IMR-90 (cell line): ENCODE data around the gene AMTN. TPM values are rescaled to one million over a fixed set of nuclear protein-coding genes. Genes with fewer than 3 reads are reported as not detected.

Experiments
- ATAC-seq: fragments of 200-7000 bp; cut with Tn5 transposase; 2 replicates; pipeline ENCODE4 v1.9.1; 2020; ENCODE audit warnings: low read depth, mild to moderate bottlenecking, moderate library complexity
- BruUV-seq: library from RNA; stranded (reverse); fragments of 400-500 nt; replicated peaks from 2 replicates; lab custom pipeline; 2021; lab: Mats Ljungman, UMichigan
- CTCF ChIA-PET: fragments of 300-600 bp; formaldehyde crosslinking; extraction: SDS; loops from one replicate; lab custom pipeline; 2021; ENCODE audit warnings: antibody characterized with exemption; lab: Yijun Ruan, JAX
- POLR2A ChIA-PET: fragments of 300-600 bp; sonication (Branson Sonifier 250); formaldehyde crosslinking; loops from one replicate; lab custom pipeline; 2022; ENCODE audit warnings: antibody characterized with exemption; ENCODE audit not compliant: unreplicated experiment; lab: Charles Lee
- DNase-seq: peaks from one replicate; pipeline ENCODE4 v3.0.0; 2013
- H2AFZ ChIP-seq: replicated peaks from 2 replicates; pipeline ENCODE3; 2013; ENCODE audit warnings: low read length, mild to moderate bottlenecking; ENCODE audit not compliant: poor library complexity
- H2AK5ac ChIP-seq: 2 replicates; pipeline ENCODE4 v1.6.1; 2013; ENCODE audit warnings: low read depth, low read length, inconsistent platforms
- H2AK9ac ChIP-seq: replicated peaks from 2 replicates; pipeline ENCODE3; 2013; ENCODE audit warnings: mild to moderate bottlenecking, low read depth, low read length, moderate library complexity; ENCODE audit not compliant: poor library complexity
- H2BK120ac ChIP-seq: 2 replicates; pipeline ENCODE4 v1.6.1; 2013; ENCODE audit warnings: low read depth, low read length, inconsistent platforms
- H2BK15ac ChIP-seq: 3 replicates; pipeline ENCODE4 v1.6.1; 2013; ENCODE audit warnings: low read depth, low read length, inconsistent platforms
- H2BK20ac ChIP-seq: 2 replicates; pipeline ENCODE4 v1.6.1; 2013; ENCODE audit warnings: low read depth, mild to moderate bottlenecking, inconsistent platforms, low read length, moderate library complexity
- H2BK5ac ChIP-seq: 2 replicates; pipeline ENCODE4 v1.6.1; 2013; ENCODE audit warnings: mild to moderate bottlenecking, low read depth, low read length, inconsistent platforms; ENCODE audit not compliant: poor library complexity, severe bottlenecking
- H3K14ac ChIP-seq: replicated peaks from 2 replicates; pipeline ENCODE4 v1.6.1; 2013; ENCODE audit warnings: low read depth, low read length, inconsistent platforms
- H3K18ac ChIP-seq: 2 replicates; pipeline ENCODE4 v1.6.1; 2013; ENCODE audit warnings: low read depth, low read length, control low read depth
- H3K23ac ChIP-seq: 2 replicates; pipeline ENCODE4 v1.6.1; 2013; ENCODE audit warnings: low read depth, low read length, inconsistent platforms
- H3K27ac ChIP-seq: 2 replicates; pipeline ENCODE4 v1.5.1; 2013; ENCODE audit warnings: mild to moderate bottlenecking, control low read depth, low read length; ENCODE audit not compliant: insufficient read depth
- H3K27me3 ChIP-seq: 2 replicates; pipeline ENCODE4 v1.6.1; 2013; ENCODE audit warnings: low read length; ENCODE audit not compliant: control insufficient read depth, insufficient read depth
- H3K36me3 ChIP-seq: 2 replicates; pipeline ENCODE4 v1.6.1; 2013; ENCODE audit warnings: low read length, mixed read lengths; ENCODE audit not compliant: control insufficient read depth, insufficient read depth
- H3K4ac ChIP-seq: 2 replicates; pipeline ENCODE4 v1.6.1; 2013; ENCODE audit warnings: low read depth, low read length, inconsistent platforms
- H3K4me1 ChIP-seq: 2 replicates; pipeline ENCODE4 v1.6.1; 2013; ENCODE audit warnings: low read length, mixed read lengths; ENCODE audit not compliant: control insufficient read depth, insufficient read depth
- H3K4me2 ChIP-seq: 2 replicates; pipeline ENCODE4 v1.6.1; 2013; ENCODE audit warnings: low read depth, mild to moderate bottlenecking, control low read depth, low read length, moderate library complexity
- H3K4me3 ChIP-seq: 2 replicates; pipeline ENCODE4 v1.5.1; 2013; ENCODE audit warnings: low read depth, mild to moderate bottlenecking, control low read depth, low read length, moderate library complexity; ENCODE audit not compliant: insufficient read depth
- H3K56ac ChIP-seq: 2 replicates; pipeline ENCODE4 v1.6.1; 2013; ENCODE audit warnings: low read length, inconsistent platforms; ENCODE audit not compliant: insufficient read depth; ENCODE audit errors: extremely low read depth
- H3K79me1 ChIP-seq, 2 experiments: 2 replicates each; pipeline ENCODE4 v1.6.1; 2013; ENCODE audit warnings: low read length in 2 of 2, inconsistent platforms in 1 of 2, low read depth in 1 of 2
- H3K9ac ChIP-seq: 2 replicates; pipeline ENCODE4 v1.6.1; 2013; ENCODE audit warnings: low read depth, low read length, control low read depth
- H3K9me1 ChIP-seq: 2 replicates; pipeline ENCODE4 v1.6.1; 2013; ENCODE audit warnings: low read length, inconsistent platforms; ENCODE audit not compliant: insufficient read depth
- H3K9me3 ChIP-seq: 2 replicates; pipeline ENCODE4 v1.6.1; 2013; ENCODE audit warnings: low read length; ENCODE audit not compliant: control insufficient read depth, insufficient read depth
- H4K20me1 ChIP-seq: 2 replicates; pipeline ENCODE4 v1.6.1; 2013; ENCODE audit warnings: low read length, inconsistent platforms; ENCODE audit not compliant: insufficient read depth
- H4K5ac ChIP-seq: 2 replicates; pipeline ENCODE4 v1.6.1; 2013; ENCODE audit warnings: mild to moderate bottlenecking, low read depth, low read length, control low read depth
- H4K8ac ChIP-seq, 2 experiments: 2 replicates each; pipeline ENCODE4 v1.6.1; 2013; ENCODE audit warnings: low read depth in 2 of 2, low read length in 2 of 2, control low read depth in 1 of 2, inconsistent platforms in 1 of 2
- H4K91ac ChIP-seq: 2 replicates; pipeline ENCODE4 v1.6.1; 2013; ENCODE audit warnings: low read depth, low read length, inconsistent platforms; ENCODE audit not compliant: insufficient read depth
- BHLHE40 ChIP-seq: fragments of 150-350 bp; IDR thresholded peaks from 2 replicates; pipeline ENCODE4 v1.6.1; 2016; ENCODE audit warnings: mild to moderate bottlenecking, low read depth, low read length
- CEBPB ChIP-seq: IDR thresholded peaks from 2 replicates; pipeline ENCODE4 v1.6.1; 2012; ENCODE audit warnings: low read depth, low read length, improper control_type of control experiment
- FOS ChIP-seq: fragments of 150-350 bp; IDR thresholded peaks from 2 replicates; pipeline ENCODE4 v1.6.1; 2016; ENCODE audit warnings: low read depth, low read length
- MAZ ChIP-seq: IDR thresholded peaks from 2 replicates; pipeline ENCODE4 v1.6.1; 2012; ENCODE audit warnings: low read depth, mild to moderate bottlenecking, low read length, improper control_type of control experiment, moderate library complexity, borderline replicate concordance
- MXI1 ChIP-seq: IDR thresholded peaks from 2 replicates; pipeline ENCODE4 v1.6.1; 2012; ENCODE audit warnings: low read depth, mild to moderate bottlenecking, low read length, moderate library complexity, borderline replicate concordance
- RCOR1 ChIP-seq: IDR thresholded peaks from 2 replicates; pipeline ENCODE4 v1.6.1; 2012; ENCODE audit warnings: mild to moderate bottlenecking, low read length, improper control_type of control experiment; ENCODE audit not compliant: insufficient replicate concordance
- RFX5 ChIP-seq: IDR thresholded peaks from 2 replicates; pipeline ENCODE4 v1.8.0; 2012; ENCODE audit warnings: low read depth, mild to moderate bottlenecking, low read length, moderate library complexity
- WGBS, 2 experiments: methylation state at CpG; one replicate each; pipeline versions ENCODE4 v1.1.5 to v1.1.7; 2013; ENCODE audit warnings: missing lambda C conversion rate in 2 of 2; ENCODE audit not compliant: insufficient read length in 1 of 2; ENCODE audit errors: extremely low coverage in 2 of 2; 5-methylcytosine and 5-hydroxymethylcytosine counted together
- dilution Hi-C: fragments of 300-500 bp; cut with HindIII; formaldehyde crosslinking; loops from one replicate; pipeline ENCODE4 v1.14.3; 2018; ENCODE audit warnings: low sequenced_read_pairs; ENCODE audit not compliant: unreplicated experiment
- in situ Hi-C: fragments of 300-500 bp; cut with MboI; formaldehyde crosslinking; loops from 3 replicates; pipeline ENCODE4 v1.14.3; 2019; ENCODE audit warnings: low sequenced_read_pairs, inconsistent platforms, mixed read lengths
- intact Hi-C: fragments of 100-400 bp; cut with micrococcal nuclease; formaldehyde crosslinking; loops from 2 replicates; pipeline ENCODE4 v1.10.0; 2022
- polyA plus RNA-seq, 3 experiments: library from polyadenylated mRNA; depleted of rRNA; stranded (reverse); fragments of >200 nt; gene quantifications; 2 replicates each; pipeline ENCODE4 v1.2.3, GENCODE V29; 2012; ENCODE audit warnings: low replicate concordance in 1 of 3
- total RNA-seq: library from RNA; depleted of rRNA; stranded (reverse); fragments of >200 nt; gene quantifications from 2 replicates; pipeline ENCODE4 v1.2.3, GENCODE V29; 2012

Gene AMTN
- total and polyA plus RNA-seq, 2 of the 4 experiments (the other 2 are of a cell fraction), result not detected

GRCh38 chr4:70531981-70532380, 13.6 kb downstream of the AMTN start:
- TF ChIP-seq FOS (no peak), MAZ (no peak), RCOR1 (no peak), BHLHE40 (no peak), MXI1 (no peak), CEBPB (no peak), RFX5 (no peak)
- Histone ChIP-seq H4K5ac (no peak overlapping the region), H2BK20ac (no peak overlapping the region), H4K8ac (no peak overlapping the region), H4K20me1 (no peaks in the 10 kb centered on the region), H3K4me2 (no peak overlapping the region), H3K4me1 (no peaks in the 10 kb centered on the region), H2BK15ac (no peak overlapping the region), H2BK5ac (no peak overlapping the region), H3K27me3 (no peaks in the 10 kb centered on the region), H3K9me1 (no peaks in the 10 kb centered on the region), H3K4ac (no peak overlapping the region), H3K23ac (no peak overlapping the region), H3K18ac (no peak overlapping the region), H2BK120ac (no peak overlapping the region), H3K36me3 (no peaks in the 10 kb centered on the region), H3K27ac (no peak overlapping the region), H2AK9ac (no peak overlapping the region), H3K9me3 (no peaks in the 10 kb centered on the region), H2AFZ (no peak overlapping the region), H3K4me3 (no peak overlapping the region), H3K14ac (no peak overlapping the region), H3K56ac (no peak overlapping the region), H3K9ac (no peak overlapping the region), H4K91ac (no peak overlapping the region), H2AK5ac (no peak overlapping the region), H3K79me1 (no peaks in the 10 kb centered on the region)
- no peak for DNase-seq
- intact Hi-C loops, result no loop called here
- POLR2A ChIA-PET, result no interaction called here
- no TSS peak for BruUV-seq
- 80% methylated on average over 1 of the region's 2 CpGs; no CpG with 5 or more reads in 1 of the 2 experiments for WGBS, 2 experiments
- CTCF ChIA-PET, result interaction anchor here (0.5 kb wide), 1 partner anchor 128 kb away, joined by 3 read pairs; no protein-coding TSS in a partner anchor
- in situ Hi-C loops, result no loop called here
- dilution Hi-C loops, result no loop called here
- ATAC-seq, result no peak
